Measurements from ENCODE around the gene KBTBD8. TPM values are rescaled to one million over a fixed set of nuclear protein-coding genes. Genes with fewer than 3 reads are reported as not detected.
A peak's percentile ranks its signal among the peaks of the same experiment; 100 is the strongest.

The KBTBD8 gene
- total and polyA plus RNA-seq, 7 donors: 0.55 to 4.0 (median 1.4) TPM

DNA sequence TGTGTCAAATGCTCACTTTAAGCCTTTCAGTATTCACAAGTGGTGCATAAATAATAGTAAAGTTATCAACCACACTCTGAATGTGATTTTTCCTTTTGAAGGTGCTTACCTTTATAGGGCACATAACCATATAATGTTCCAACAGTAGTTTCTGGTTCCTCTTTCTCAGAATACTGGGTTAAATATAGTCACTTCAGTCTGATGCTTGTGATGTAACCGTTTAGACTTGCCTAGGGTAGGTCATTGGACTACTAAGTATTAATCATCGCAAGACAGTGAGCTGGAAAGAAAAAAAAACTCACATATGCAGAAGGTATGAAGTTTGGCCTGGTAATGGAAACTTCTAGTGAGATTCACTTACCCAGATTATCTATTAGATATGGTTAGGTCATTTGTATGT lies 1.9 kb downstream of the KBTBD8 start:
- intact Hi-C loops (cut with DNase I): no loop called here
- peak overlapping the region in 1 of 4 donors; percentile 89 for H3K27ac ChIP-seq

DNA sequence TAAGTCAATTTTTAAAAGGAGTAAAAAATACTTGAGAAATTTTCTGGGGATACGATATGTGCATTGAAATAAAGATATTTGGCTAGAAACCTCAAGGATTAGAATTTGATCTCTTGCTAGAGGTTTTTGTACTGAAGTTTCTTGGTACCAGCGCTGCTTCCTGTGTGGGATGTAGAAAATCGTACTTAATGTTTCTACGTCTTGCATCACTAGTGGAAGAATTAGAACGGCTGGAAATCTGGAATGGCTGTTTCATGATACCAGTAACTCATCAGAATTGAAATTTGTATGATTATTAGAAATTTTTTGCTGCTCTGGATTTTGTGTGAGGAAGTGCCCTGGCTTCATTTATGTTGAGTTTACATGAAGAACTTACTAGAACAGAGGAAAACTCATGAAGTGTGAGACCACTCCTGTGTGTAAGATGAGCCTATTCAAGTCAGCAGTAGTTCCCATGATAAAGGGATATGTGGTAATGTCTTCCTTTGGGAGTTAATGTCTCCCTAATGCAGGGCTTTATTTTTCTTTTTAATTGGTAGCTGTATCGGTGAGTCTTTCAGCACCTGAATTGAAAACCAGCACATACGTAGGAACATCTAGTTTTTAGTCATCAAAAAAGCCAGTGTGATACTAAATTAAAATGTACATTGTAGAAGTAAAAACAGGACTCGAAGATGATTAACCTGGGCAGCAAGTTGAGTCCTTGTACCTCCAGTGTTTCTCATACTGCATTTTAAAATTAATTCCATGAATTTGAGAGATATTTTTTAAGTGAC lies 3.2 kb downstream of the KBTBD8 start:
- Histone ChIP-seq H3K36me3 (no peaks in the 10 kb centered on the region), H3K9me3 (no peaks in the 10 kb centered on the region), H3K27ac (no peak overlapping the region), H3K27me3 (no peaks in the 10 kb centered on the region), H3K4me3 (no peak overlapping the region), H3K4me1 (peaks cover 0 to 25% (median 14%) of the 10 kb centered on the region in 4 donors)
- no peak for DNase-seq
- intact Hi-C loops (cut with DNase I): no loop called here
- 80 to 90% methylated on average over 8 of the region's 8 CpGs for WGBS, 2 donors
- TF ChIP-seq EP300 (IDR thresholded peaks at IDR 0.05) (no peak), POLR2A (IDR thresholded peaks at IDR 0.05) (no peak), POLR2AphosphoS5 (IDR thresholded peaks at IDR 0.05) (no peak)
- TF ChIP-seq, protein P1, sequence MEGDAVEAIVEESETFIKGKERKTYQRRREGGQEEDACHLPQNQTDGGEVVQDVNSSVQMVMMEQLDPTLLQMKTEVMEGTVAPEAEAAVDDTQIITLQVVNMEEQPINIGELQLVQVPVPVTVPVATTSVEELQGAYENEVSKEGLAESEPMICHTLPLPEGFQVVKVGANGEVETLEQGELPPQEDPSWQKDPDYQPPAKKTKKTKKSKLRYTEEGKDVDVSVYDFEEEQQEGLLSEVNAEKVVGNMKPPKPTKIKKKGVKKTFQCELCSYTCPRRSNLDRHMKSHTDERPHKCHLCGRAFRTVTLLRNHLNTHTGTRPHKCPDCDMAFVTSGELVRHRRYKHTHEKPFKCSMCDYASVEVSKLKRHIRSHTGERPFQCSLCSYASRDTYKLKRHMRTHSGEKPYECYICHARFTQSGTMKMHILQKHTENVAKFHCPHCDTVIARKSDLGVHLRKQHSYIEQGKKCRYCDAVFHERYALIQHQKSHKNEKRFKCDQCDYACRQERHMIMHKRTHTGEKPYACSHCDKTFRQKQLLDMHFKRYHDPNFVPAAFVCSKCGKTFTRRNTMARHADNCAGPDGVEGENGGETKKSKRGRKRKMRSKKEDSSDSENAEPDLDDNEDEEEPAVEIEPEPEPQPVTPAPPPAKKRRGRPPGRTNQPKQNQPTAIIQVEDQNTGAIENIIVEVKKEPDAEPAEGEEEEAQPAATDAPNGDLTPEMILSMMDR (IDR thresholded peaks at IDR 0.05): no peak

More for the DNA sequence above, 1.9 kb downstream of the KBTBD8 start:
- Histone ChIP-seq H3K27me3 (no peaks in the 10 kb centered on the region), H3K36me3 (no peaks in the 10 kb centered on the region), H3K9me3 (no peaks in the 10 kb centered on the region), H3K4me1 (peaks cover 0 to 16% (median 9%) of the 10 kb centered on the region in 4 donors), H3K4me3 (no peak overlapping the region)
- no peak for DNase-seq
- WGBS, 2 donors: 65 to 83% methylated on average over 2 of the region's 2 CpGs
- TF ChIP-seq POLR2A (IDR thresholded peaks at IDR 0.05): no peak
- TF ChIP-seq EP300 (IDR thresholded peaks at IDR 0.05): no peak
- TF ChIP-seq, protein P1 (IDR thresholded peaks at IDR 0.05): no peak
- no peak for TF ChIP-seq POLR2AphosphoS5 (IDR thresholded peaks at IDR 0.05)

- Histone ChIP-seq H3K4me1 (peaks cover 0 to 21% (median 14%) of the 10 kb centered on the region in 4 donors), H3K36me3 (peaks cover 0 to 6% (median 0%) of the 10 kb centered on the region in 4 donors), H3K9me3 (no peaks in the 10 kb centered on the region), H3K27ac (peak overlapping the region; percentile 14 to 49 (median 44)), H3K27me3 (no peaks in the 10 kb centered on the region), H3K4me3 (no peak overlapping the region)
- 90 to 94% methylated on average over 1 of the region's 1 CpG for WGBS, 2 donors
- intact Hi-C loops (cut with DNase I): no loop called here
- TF ChIP-seq EP300 (IDR thresholded peaks at IDR 0.05) (no peak), POLR2AphosphoS5 (IDR thresholded peaks at IDR 0.05) (no peak), POLR2A (IDR thresholded peaks at IDR 0.05) (no peak)
- TF ChIP-seq, protein P1 (IDR thresholded peaks at IDR 0.05): no peak
- no peak for DNase-seq
Measured at GRCh38 chr3:67005974-67006373, 7.9 kb downstream of the KBTBD8 start.

GRCh38 chr3:67006460-67006859 lies 8.4 kb downstream of the KBTBD8 start:
- no peak for DNase-seq
- H3K27me3 ChIP-seq: no peaks in the 10 kb centered on the region
- H3K9me3 ChIP-seq: no peaks in the 10 kb centered on the region
- TF ChIP-seq POLR2AphosphoS5 (IDR thresholded peaks at IDR 0.05) (no peak), EP300 (IDR thresholded peaks at IDR 0.05) (no peak), POLR2A (IDR thresholded peaks at IDR 0.05) (no peak)
- TF ChIP-seq, protein P1 (IDR thresholded peaks at IDR 0.05): no peak
- peak overlapping the region; percentile 14 to 49 (median 44) for H3K27ac ChIP-seq
- H3K4me1 ChIP-seq: peaks cover 0 to 21% (median 14%) of the 10 kb centered on the region in 4 donors
- H3K4me3 ChIP-seq: no peak overlapping the region
- 75 to 93% methylated on average over 5 of the region's 5 CpGs for WGBS, 2 donors
- H3K36me3 ChIP-seq: peaks cover 0 to 6% (median 0%) of the 10 kb centered on the region in 4 donors
- intact Hi-C loops (cut with DNase I): no loop called here

All from sigmoid colon (tissue), 7 donors.